Esophagus muscularis mucosa (tissue), 4 donors: ENCODE data around the gene PHLDA3. TPM values are rescaled to one million over a fixed set of nuclear protein-coding genes. Genes with fewer than 3 reads are reported as not detected.

Experiments used
- DNase-seq: peaks from one replicate; pipeline ENCODE4 v3.0.0-alpha.2; 2017; ENCODE audit errors: extremely low spot score
- H3K27ac ChIP-seq, 4 donors: fragments of 200-600 bp; sonication (generic); replicated peaks in 1 of 4; 1 replicate in 3 of 4; 2 replicates in 1 of 4; pipeline ENCODE4 v1.5.1; 2016 to 2019; ENCODE audit warnings: mild to moderate bottlenecking in 1 of 4
- H3K27me3 ChIP-seq, 4 donors: fragments of 200-600 bp; sonication (generic); one replicate each; pipeline versions ENCODE4 v1.5.1 to v1.6.0; 2016 to 2019
- H3K36me3 ChIP-seq, 4 donors: fragments of 200-600 bp; sonication (generic); one replicate each; pipeline ENCODE4 v1.5.1; 2016 to 2019
- H3K4me1 ChIP-seq, 4 donors: fragments of 200-600 bp; sonication (generic); one replicate each; pipeline ENCODE4 v1.5.1; 2016 to 2019
- H3K4me3 ChIP-seq, 4 donors: fragments of 200-600 bp; sonication (generic); 1 replicate in 2 of 4; 2 replicates in 2 of 4; pipeline ENCODE4 v1.5.1; 2016 to 2019; ENCODE audit warnings: mild to moderate bottlenecking in 4 of 4, moderate library complexity in 1 of 4
- H3K9me3 ChIP-seq, 4 donors: fragments of 200-600 bp; sonication (generic); 1 replicate in 3 of 4; 2 replicates in 1 of 4; pipeline ENCODE4 v1.5.1; 2016 to 2019
- CTCF ChIP-seq, 3 experiments: fragments of 200-600 bp in 2 of 3; fragments of 450-650 bp in 1 of 3; sonication (generic) in 2 of 3; IDR thresholded peaks; one replicate each; pipeline ENCODE4 v1.5.1; 2017 to 2019; ENCODE audit warnings: antibody characterized with exemption in 3 of 3, mild to moderate bottlenecking in 2 of 3, moderate library complexity in 1 of 3
- EP300 ChIP-seq: sonication (generic); formaldehyde crosslinking; IDR thresholded peaks from one replicate; pipeline ENCODE4 v1.6.1; 2017; ENCODE audit warnings: antibody characterized with exemption
- POLR2A ChIP-seq: fragments of 450-650 bp; IDR thresholded peaks from one replicate; pipeline ENCODE4 v1.6.1; 2017; ENCODE audit warnings: antibody characterized with exemption, moderate library complexity, mild to moderate bottlenecking, low read depth
- POLR2AphosphoS5 ChIP-seq, 2 donors: sonication (generic); formaldehyde crosslinking; IDR thresholded peaks; one replicate each; pipeline ENCODE4 v1.6.1; 2017; ENCODE audit warnings: antibody characterized with exemption in 2 of 2
- WGBS: methylation state at CpG from one replicate; pipeline ENCODE4 v1.1.5; 2018; 5-methylcytosine and 5-hydroxymethylcytosine counted together
- intact Hi-C: fragments of 100-400 bp; cut with DNase I; formaldehyde crosslinking; loops from one replicate; pipeline ENCODE4 v1.15.1; 2023
- total RNA-seq, 4 donors: library from RNA; depleted of rRNA; stranded (reverse); fragments of >200 nt; gene quantifications; one replicate each; pipeline versions ENCODE4 v1.1.0 to v1.2.1, GENCODE V29; 2016

The PHLDA3 gene
- total RNA-seq, 4 donors from 2014 or later: 63.5 to 158 (median 106) TPM

DNA sequence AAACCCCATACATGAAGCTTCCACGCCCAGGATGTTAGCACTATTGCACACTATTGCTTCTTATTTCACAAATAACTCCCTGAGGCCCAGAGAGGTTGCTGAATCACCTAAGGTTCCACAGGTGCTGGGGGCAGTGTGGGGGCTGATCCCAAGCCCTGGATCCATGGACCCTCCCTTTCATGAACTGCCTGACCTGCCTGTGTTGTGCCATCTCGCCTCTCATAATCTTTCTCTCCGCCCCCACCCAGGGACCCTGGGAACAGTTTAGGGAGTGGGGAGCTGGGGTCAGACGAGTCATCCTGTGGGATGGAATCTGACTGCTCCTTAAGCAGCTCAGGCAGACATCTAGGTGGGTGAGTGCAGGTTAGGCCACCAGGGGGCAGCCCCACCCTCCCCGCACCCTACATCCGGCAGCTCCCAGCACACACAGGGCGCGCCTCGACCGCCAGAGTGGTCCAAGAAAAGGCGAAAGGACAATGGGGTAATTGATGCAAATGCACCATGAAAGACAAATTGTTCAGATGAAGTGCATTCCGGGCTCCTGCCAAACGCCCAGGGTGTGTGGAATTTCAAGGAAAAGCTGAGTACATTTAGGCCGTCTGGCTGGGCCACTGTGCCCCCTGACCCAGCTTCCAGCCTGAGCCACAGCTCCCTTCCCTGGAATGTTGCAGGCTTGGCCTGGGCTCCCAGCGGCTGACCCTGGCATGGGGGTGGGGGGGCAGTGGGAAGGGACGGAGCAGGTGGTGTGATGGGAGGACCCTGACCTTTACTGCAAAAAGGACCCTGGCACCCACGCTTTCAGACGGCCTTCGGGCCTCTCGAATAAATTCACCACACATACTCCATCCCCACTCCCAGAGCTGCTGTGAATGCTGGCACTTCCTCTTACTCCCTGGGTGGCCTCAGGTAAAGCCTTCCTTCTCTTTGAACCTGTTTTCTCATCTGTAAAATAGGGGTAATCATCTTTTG, 20.8 kb downstream of the PHLDA3 start:
- peak overlapping the region; percentile 41 to 68 (median 53) for H3K27ac ChIP-seq
- intact Hi-C loops: loop anchor here (1.0 kb wide), 2 partner anchors 33 to 65 kb away; no protein-coding TSS in a partner anchor
- peaks cover 32 to 41% (median 39%) of the 10 kb centered on the region in 4 donors for H3K4me1 ChIP-seq
- H3K36me3 ChIP-seq: no peaks in the 10 kb centered on the region
- no peak overlapping the region for H3K4me3 ChIP-seq
- no peaks in the 10 kb centered on the region for H3K27me3 ChIP-seq
- peak; percentile 87 to 91 (median 88) for TF ChIP-seq CTCF (IDR thresholded peaks at IDR 0.05)
- no peak for TF ChIP-seq EP300
- TF ChIP-seq POLR2AphosphoS5 (IDR thresholded peaks at IDR 0.05): peak; percentile 49 to 56
- H3K9me3 ChIP-seq: no peaks in the 10 kb centered on the region
- WGBS: 31% methylated on average over 20 of the region's 20 CpGs
- no peak for DNase-seq

DNA sequence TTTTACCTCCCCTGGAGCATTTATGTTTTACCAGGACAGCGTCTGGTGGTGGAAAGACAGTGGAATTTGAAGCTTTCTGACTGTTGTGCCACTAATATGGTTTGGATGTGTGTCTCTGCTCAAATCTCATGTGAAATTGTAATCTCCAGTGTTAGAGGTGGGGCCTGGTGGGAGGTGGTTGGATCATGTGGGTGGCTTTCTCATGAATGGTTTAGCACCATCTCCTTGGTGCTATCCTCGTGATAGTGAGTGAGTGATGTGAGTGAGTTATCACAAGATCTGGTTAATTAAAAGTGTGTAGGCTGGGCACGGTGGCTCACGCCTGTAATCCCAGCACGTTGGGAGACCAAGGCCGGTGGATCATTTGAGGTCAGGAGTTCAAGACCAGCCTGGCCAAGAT, 23.7 kb downstream of the PHLDA3 start:
- WGBS: 87% methylated on average over 6 of the region's 6 CpGs
- H3K27ac ChIP-seq: no peak overlapping the region
- no peak for TF ChIP-seq POLR2AphosphoS5 (IDR thresholded peaks at IDR 0.05)
- no peak for TF ChIP-seq EP300
- TF ChIP-seq POLR2A: no peak
- TF ChIP-seq CTCF (IDR thresholded peaks at IDR 0.05): no peak
- H3K27me3 ChIP-seq: no peaks in the 10 kb centered on the region
- H3K36me3 ChIP-seq: no peaks in the 10 kb centered on the region
- no peak overlapping the region for H3K4me3 ChIP-seq
- intact Hi-C loops: no loop called here
- no peak for DNase-seq
- peaks cover 23 to 28% (median 25%) of the 10 kb centered on the region in 4 donors for H3K4me1 ChIP-seq
- no peaks in the 10 kb centered on the region for H3K9me3 ChIP-seq

GRCh38 chr1:201444792-201445191, 24.2 kb downstream of the PHLDA3 start:
- Histone ChIP-seq H3K36me3 (no peaks in the 10 kb centered on the region), H3K27me3 (no peaks in the 10 kb centered on the region), H3K27ac (no peak overlapping the region), H3K9me3 (no peaks in the 10 kb centered on the region), H3K4me1 (peaks cover 18 to 23% (median 19%) of the 10 kb centered on the region in 4 donors), H3K4me3 (no peak overlapping the region)
- 83% methylated on average over 4 of the region's 4 CpGs for WGBS
- no peak for DNase-seq
- intact Hi-C loops: no loop called here
- TF ChIP-seq POLR2A (no peak), EP300 (no peak), POLR2AphosphoS5 (IDR thresholded peaks at IDR 0.05) (no peak), CTCF (IDR thresholded peaks at IDR 0.05) (no peak)

- H3K4me3 ChIP-seq: no peak overlapping the region
- no peaks in the 10 kb centered on the region for H3K9me3 ChIP-seq
- no peak for TF ChIP-seq EP300
- TF ChIP-seq POLR2AphosphoS5 (IDR thresholded peaks at IDR 0.05): no peak
- TF ChIP-seq CTCF (IDR thresholded peaks at IDR 0.05): no peak
- no peak for TF ChIP-seq POLR2A
- H3K4me1 ChIP-seq: peaks cover 11 to 13% (median 12%) of the 10 kb centered on the region in 4 donors
- H3K36me3 ChIP-seq: no peaks in the 10 kb centered on the region
- intact Hi-C loops: no loop called here
- DNase-seq: no peak
- no peaks in the 10 kb centered on the region for H3K27me3 ChIP-seq
- WGBS: 96% methylated on average over 7 of the region's 7 CpGs
- H3K27ac ChIP-seq: no peak overlapping the region
These were observed 25.2 kb downstream of the PHLDA3 start for GRCh38 chr1:201443747-201444146.
